ENCODE measurements around the gene HIPK1. TPM values are rescaled to one million over a fixed set of nuclear protein-coding genes. Genes with fewer than 3 reads are reported as not detected.
"Not testable (repeated sequence)": the region's sequence is repeated elsewhere in the genome, so short reads cannot be mapped to it uniquely, and the experiment has no call there.

HIPK1 gene
- total and polyA plus RNA-seq, 10 donors, result 7.1 to 92.3 (median 75.5) TPM

DNA sequence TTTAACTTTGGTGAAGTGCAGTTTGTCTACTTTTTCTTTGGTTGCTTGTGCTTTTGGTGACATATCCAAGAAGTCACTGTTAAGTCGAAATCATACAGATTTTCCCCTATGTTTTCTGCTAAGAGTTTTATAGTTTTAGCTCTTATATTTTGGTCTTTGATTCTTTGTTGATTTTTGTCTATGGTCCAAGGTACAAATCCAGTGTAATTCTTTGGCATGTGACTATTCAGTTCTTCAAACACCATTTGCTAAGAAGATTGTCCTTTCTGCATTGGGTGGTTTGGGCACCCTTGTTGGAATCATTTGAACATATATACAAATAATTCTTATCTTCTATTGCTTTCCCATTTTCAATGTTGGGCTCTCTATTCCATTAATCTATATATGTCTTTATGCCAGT lies 16.2 kb downstream of the HIPK1 start:
- H3K4me3 ChIP-seq, result no peak overlapping the region

DNA sequence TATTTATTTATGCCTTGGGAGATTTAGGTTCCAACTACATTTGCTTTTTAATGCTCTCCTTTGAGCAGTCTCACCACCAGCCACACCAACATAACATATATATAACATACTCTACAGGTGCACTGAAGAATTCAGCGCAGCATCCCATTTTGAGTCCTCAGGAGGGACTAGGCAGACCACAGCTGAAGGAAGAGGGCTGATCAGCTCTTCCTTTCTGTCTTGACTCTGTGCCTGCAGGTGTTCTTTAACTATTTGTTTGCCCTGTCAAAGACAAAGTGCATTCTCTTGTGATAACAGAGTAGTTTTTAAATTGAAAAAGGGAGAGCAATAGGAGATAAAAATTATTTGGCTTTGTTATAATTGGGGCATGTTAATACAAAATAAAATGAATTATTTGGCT lies 17.0 kb downstream of the HIPK1 start:
- H3K4me1 ChIP-seq, result peaks cover 18 to 98% (median 48%) of the 10 kb centered on the region in 6 donors
- H3K27ac ChIP-seq, result peak overlapping the region in 5 of 8 donors; percentile 13 to 80 (median 67)
- intact Hi-C loops (cut with DNase I; ENCODE audit: low total_unique reads), result no loop called here
- H3K36me3 ChIP-seq, result peaks cover 0 to 41% (median 13%) of the 10 kb centered on the region in 6 donors
- 16 to 49% (median 37%) methylated on average over 1 of the region's 1 CpG for WGBS, 5 donors
- no peaks in the 10 kb centered on the region for H3K9me3 ChIP-seq
- no peak for DNase-seq
- H3K27me3 ChIP-seq (replicated peaks in 1 of 7), result no peaks in the 10 kb centered on the region
- no peak overlapping the region for H3K4me3 ChIP-seq
- TF ChIP-seq POLR2AphosphoS5 (IDR thresholded peaks at IDR 0.05), result no peak
- TF ChIP-seq, protein P1, sequence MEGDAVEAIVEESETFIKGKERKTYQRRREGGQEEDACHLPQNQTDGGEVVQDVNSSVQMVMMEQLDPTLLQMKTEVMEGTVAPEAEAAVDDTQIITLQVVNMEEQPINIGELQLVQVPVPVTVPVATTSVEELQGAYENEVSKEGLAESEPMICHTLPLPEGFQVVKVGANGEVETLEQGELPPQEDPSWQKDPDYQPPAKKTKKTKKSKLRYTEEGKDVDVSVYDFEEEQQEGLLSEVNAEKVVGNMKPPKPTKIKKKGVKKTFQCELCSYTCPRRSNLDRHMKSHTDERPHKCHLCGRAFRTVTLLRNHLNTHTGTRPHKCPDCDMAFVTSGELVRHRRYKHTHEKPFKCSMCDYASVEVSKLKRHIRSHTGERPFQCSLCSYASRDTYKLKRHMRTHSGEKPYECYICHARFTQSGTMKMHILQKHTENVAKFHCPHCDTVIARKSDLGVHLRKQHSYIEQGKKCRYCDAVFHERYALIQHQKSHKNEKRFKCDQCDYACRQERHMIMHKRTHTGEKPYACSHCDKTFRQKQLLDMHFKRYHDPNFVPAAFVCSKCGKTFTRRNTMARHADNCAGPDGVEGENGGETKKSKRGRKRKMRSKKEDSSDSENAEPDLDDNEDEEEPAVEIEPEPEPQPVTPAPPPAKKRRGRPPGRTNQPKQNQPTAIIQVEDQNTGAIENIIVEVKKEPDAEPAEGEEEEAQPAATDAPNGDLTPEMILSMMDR (IDR thresholded peaks at IDR 0.05 in 8 of 11, conservative IDR thresholded peaks at IDR 0.05 in 3 of 11), result no peak
- no peak for TF ChIP-seq POLR2A (IDR thresholded peaks at IDR 0.05)

More for the DNA sequence above, 16.2 kb downstream of the HIPK1 start:
- intact Hi-C loops (cut with DNase I; ENCODE audit: low total_unique reads), result no loop called here
- H3K27ac ChIP-seq, result peak overlapping the region in 1 of 8 donors; percentile 73
- H3K27me3 ChIP-seq (replicated peaks in 1 of 7), result no peaks in the 10 kb centered on the region
- WGBS, 5 donors, result 94 to 100% (median 98%) methylated on average over 1 of the region's 1 CpG
- TF ChIP-seq, protein P1 (IDR thresholded peaks at IDR 0.05 in 8 of 11, conservative IDR thresholded peaks at IDR 0.05 in 3 of 11), result no peak
- TF ChIP-seq POLR2A (IDR thresholded peaks at IDR 0.05) (no peak), POLR2AphosphoS5 (IDR thresholded peaks at IDR 0.05) (no peak)
- H3K36me3 ChIP-seq, result peaks cover 0 to 44% (median 20%) of the 10 kb centered on the region in 6 donors
- DNase-seq, result no peak
- peaks cover 18 to 99% (median 55%) of the 10 kb centered on the region in 6 donors for H3K4me1 ChIP-seq
- H3K9me3 ChIP-seq, result no peaks in the 10 kb centered on the region

DNA sequence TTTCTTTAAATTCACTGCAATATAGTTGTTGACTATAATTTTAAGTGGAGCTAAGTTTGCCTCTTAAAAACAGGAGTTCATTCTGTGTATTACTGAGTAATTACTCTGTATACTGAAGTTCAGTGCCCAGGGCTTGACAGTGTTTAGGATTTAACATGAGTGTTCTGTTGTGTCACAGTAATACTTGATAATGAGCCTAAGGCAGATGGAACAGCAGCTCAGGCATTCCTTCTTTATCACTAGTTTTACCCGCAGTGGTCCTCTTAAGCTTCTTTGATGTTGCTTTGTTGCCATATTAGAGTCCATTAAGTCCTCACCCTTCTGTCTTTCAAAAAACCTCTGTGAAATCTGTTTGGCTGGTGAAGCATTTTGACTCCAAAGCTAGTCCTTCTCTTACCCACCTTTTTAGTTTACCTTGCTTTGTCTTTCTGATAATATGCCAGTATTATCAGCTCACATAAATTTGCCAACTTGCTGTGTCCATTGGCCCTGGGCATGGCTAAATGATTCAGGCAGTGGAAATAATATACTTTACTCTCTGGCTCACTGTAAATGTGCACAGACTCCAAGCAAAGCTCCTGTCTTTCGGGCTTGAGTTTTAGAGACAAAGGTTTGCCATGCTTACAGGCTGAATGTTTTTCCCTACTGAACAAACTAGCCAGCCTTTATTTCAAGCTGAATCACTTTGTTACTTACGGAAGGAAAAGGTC lies 17.7 kb downstream of the HIPK1 start:
- H3K27me3 ChIP-seq (replicated peaks in 1 of 7), result no peaks in the 10 kb centered on the region
- peak overlapping the region in 7 of 8 donors; percentile 58 to 80 (median 67) for H3K27ac ChIP-seq
- peaks cover 18 to 98% (median 43%) of the 10 kb centered on the region in 6 donors for H3K4me1 ChIP-seq
- H3K4me3 ChIP-seq, result peak overlapping the region in 1 of 8 donors; percentile 12
- TF ChIP-seq, protein P1 (IDR thresholded peaks at IDR 0.05 in 8 of 11, conservative IDR thresholded peaks at IDR 0.05 in 3 of 11), result no peak
- no peak for TF ChIP-seq POLR2A (IDR thresholded peaks at IDR 0.05)
- no peak for TF ChIP-seq POLR2AphosphoS5 (IDR thresholded peaks at IDR 0.05)
- DNase-seq, result no peak
- intact Hi-C loops (cut with DNase I; ENCODE audit: low total_unique reads), result no loop called here
- H3K36me3 ChIP-seq, result peaks cover 0 to 34% (median 6%) of the 10 kb centered on the region in 6 donors
- no peaks in the 10 kb centered on the region for H3K9me3 ChIP-seq
- WGBS, 5 donors, result 32 to 43% (median 35%) methylated on average over 3 of the region's 3 CpGs

DNA sequence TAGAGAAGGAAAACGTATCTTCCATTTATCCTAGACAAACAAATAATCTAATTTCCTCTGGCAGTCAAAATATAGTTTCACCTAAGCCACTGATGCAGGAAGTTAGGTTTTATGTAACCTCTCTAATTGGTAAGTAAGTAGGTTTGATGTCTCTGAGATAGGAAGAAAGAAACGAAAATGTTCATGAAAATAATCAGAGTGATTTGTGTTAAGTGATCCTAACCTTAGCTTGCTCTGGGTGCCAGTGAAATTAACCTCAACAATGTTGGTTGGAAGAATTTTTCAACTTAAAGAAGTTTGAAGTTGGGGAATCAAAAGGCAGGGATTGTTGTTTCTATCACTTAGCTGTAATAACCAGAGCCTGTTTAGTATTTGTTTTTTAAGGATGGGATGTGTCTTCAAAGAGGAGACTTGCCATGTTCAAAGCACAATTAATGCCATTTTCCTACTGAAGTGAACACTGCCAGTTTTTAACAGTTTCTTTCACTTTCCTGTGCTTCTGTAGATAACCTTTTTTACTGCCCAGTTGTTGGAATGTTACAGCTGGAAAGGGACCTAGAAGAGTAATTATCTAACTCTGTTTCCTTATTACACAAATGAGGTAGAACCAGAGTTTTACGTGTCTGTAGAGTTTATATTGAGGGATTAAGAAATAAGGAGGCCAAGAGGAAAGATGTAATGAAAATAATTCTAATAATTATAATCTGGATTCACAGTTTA lies 18.4 kb downstream of the HIPK1 start:
- no peak for DNase-seq
- peaks cover 18 to 98% (median 39%) of the 10 kb centered on the region in 6 donors for H3K4me1 ChIP-seq
- peak overlapping the region; percentile 9 to 80 (median 67) for H3K27ac ChIP-seq
- intact Hi-C loops (cut with DNase I; ENCODE audit: low total_unique reads), result no loop called here
- peak overlapping the region in 1 of 8 donors; percentile 12 for H3K4me3 ChIP-seq
- H3K36me3 ChIP-seq, result peaks cover 0 to 29% (median 2%) of the 10 kb centered on the region in 6 donors
- H3K27me3 ChIP-seq (replicated peaks in 1 of 7), result no peaks in the 10 kb centered on the region
- 6 to 16% (median 11%) methylated on average over 3 of the region's 3 CpGs for WGBS, 5 donors
- TF ChIP-seq POLR2AphosphoS5 (IDR thresholded peaks at IDR 0.05) (no peak), POLR2A (IDR thresholded peaks at IDR 0.05) (no peak)
- TF ChIP-seq, protein P1 (IDR thresholded peaks at IDR 0.05 in 8 of 11, conservative IDR thresholded peaks at IDR 0.05 in 3 of 11), result no peak
- H3K9me3 ChIP-seq, result no peaks in the 10 kb centered on the region

DNA sequence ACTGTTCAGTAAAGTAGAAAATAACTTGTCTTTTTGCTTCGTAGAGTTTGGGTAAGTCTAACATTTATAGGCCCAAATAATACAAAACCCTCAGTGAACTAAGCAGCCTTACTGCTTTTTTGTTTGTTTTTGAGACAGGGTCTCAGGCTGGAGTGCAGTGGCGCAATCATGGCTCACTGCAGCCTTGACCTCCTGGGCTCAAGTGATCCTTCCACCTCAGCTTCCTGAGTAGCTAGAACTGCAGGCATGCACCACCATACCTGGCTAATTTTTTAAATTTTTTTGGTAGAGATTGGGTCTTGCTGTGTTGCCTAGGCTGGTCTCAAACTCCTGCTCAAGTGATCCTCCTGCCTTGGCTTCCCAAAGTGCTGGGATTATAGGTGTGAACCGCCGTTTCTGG lies 19.0 kb downstream of the HIPK1 start:
- H3K4me3 ChIP-seq; H3K27me3 ChIP-seq (replicated peaks in 1 of 7); DNase-seq; H3K9me3 ChIP-seq; intact Hi-C loops (cut with DNase I; ENCODE audit: low total_unique reads): not testable (repeated sequence)
- peaks cover 0 to 29% (median 2%) of the 10 kb centered on the region in 6 donors for H3K36me3 ChIP-seq
- peak overlapping the region; percentile 9 to 80 (median 67) for H3K27ac ChIP-seq
- 61 to 73% (median 66%) methylated on average over 4 of the region's 4 CpGs for WGBS, 5 donors
- peaks cover 18 to 98% (median 37%) of the 10 kb centered on the region in 6 donors for H3K4me1 ChIP-seq

Data from spleen (tissue), 11 donors.